ENCODE data around the gene DCP2.

DNA sequence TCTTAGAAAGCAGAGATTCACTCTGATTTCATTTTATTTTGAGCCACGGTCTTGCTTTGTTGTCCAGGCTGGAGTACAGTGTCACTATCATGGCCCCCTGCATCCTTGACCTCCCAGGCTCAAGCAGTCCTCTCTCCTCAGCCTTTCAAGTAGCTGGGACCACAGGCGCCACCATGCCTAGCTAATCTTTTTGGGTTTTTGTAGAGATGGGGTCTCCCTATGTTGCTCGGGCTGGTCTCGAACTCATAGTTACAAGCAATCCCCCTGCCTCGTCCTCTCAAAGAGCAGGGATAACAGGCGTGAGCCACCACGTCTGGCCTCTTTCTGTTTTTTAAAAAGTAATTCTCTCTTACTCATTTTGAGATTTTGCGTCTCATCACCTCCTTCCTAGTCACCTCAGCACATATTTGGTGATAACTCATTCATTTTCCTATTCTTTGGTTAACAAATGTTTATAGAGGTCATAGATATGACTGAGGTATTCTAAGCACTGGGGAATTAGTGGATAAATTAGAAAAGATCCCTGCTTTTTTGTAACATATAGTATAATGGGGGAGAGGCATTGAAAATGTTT lies 10.8 kb upstream of the DCP2 start:
- TF ChIP-seq, protein P1, sequence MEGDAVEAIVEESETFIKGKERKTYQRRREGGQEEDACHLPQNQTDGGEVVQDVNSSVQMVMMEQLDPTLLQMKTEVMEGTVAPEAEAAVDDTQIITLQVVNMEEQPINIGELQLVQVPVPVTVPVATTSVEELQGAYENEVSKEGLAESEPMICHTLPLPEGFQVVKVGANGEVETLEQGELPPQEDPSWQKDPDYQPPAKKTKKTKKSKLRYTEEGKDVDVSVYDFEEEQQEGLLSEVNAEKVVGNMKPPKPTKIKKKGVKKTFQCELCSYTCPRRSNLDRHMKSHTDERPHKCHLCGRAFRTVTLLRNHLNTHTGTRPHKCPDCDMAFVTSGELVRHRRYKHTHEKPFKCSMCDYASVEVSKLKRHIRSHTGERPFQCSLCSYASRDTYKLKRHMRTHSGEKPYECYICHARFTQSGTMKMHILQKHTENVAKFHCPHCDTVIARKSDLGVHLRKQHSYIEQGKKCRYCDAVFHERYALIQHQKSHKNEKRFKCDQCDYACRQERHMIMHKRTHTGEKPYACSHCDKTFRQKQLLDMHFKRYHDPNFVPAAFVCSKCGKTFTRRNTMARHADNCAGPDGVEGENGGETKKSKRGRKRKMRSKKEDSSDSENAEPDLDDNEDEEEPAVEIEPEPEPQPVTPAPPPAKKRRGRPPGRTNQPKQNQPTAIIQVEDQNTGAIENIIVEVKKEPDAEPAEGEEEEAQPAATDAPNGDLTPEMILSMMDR (IDR thresholded peaks at IDR 0.05 in 4 of 5, conservative IDR thresholded peaks at IDR 0.05 in 1 of 5), result no peak
- no peak for TF ChIP-seq POLR2A (IDR thresholded peaks at IDR 0.05)
